Natural killer cell treated with Interleukin-12 subunit alpha and Interleukin-12 subunit beta and Interleukin-15 and Interleukin-18, amount 100 ng/mL, for 72 hours (primary cell): ENCODE measurements around the gene PPP1R1C. TPM values are rescaled to one million over a fixed set of nuclear protein-coding genes. Genes with fewer than 3 reads are reported as not detected.

ENCODE experiments used
- ATAC-seq, 2 donors: fragments of 150-1000 bp; cut with Tn5 transposase in 1 of 2; sonication (Bioruptor Pico), chemical (Tn5 transposase) in 1 of 2; 2 replicates each; pipeline ENCODE4 v1.10.0; 2021
- DNase-seq: peaks from one replicate; pipeline ENCODE4 v3.0.0; 2022; ENCODE audit warnings: low spot score
- H3K27ac Mint-ChIP-seq, 2 donors: 1 replicate in 1 of 2; 2 replicates in 1 of 2; pipeline ENCODE4 v1.8.0; 2022; ENCODE audit warnings: mixed read lengths in 2 of 2, mild to moderate bottlenecking in 1 of 2, moderate library complexity in 1 of 2
- H3K27me3 Mint-ChIP-seq, 2 donors: 1 replicate in 1 of 2; 2 replicates in 1 of 2; pipeline ENCODE4 v1.8.0; 2022; ENCODE audit warnings: mixed read lengths in 2 of 2
- H3K36me3 Mint-ChIP-seq: one replicate; pipeline ENCODE4 v1.8.0; 2022; ENCODE audit warnings: mixed read lengths
- H3K4me1 Mint-ChIP-seq, 2 donors: 1 replicate in 1 of 2; 2 replicates in 1 of 2; pipeline ENCODE4 v1.8.0; 2022; ENCODE audit warnings: low read depth in 2 of 2, mixed read lengths in 2 of 2, mild to moderate bottlenecking in 1 of 2
- H3K4me3 Mint-ChIP-seq: one replicate; pipeline ENCODE4 v1.8.0; 2022; ENCODE audit warnings: mixed read lengths
- H3K9me3 Mint-ChIP-seq: 2 replicates; pipeline ENCODE4 v1.8.0; 2022; ENCODE audit warnings: mixed read lengths
- total RNA-seq, 2 donors: library from RNA; stranded (reverse); gene quantifications; one replicate each; pipeline ENCODE4 v1.2.3, GENCODE V29; 2022

The PPP1R1C gene
- not detected for total RNA-seq

- Mint-ChIP-seq H3K36me3 (no peaks in the 10 kb centered on the region), H3K9me3 (no peaks in the 10 kb centered on the region), H3K27me3 (peaks cover 0 to 12% of the 10 kb centered on the region in 2 donors), H3K4me3 (no peak within 1 kb of the TSS), H3K4me1 (no peaks in the 10 kb centered on the region), H3K27ac (no peak within 1 kb of the TSS)
- DNase-seq (no peak), ATAC-seq (no peak)
Measured at GRCh38 chr2:181985632-181986205, at the start of gene PPP1R1C. Gene PPP1R1C, plus strand, starts transcription at chr2:181985853. Its CDS starts 258 bp downstream, at chr2:181986111.

GRCh38 chr2:181937473-181937872 lies 48.2 kb upstream of the PPP1R1C start:
- H3K4me3 Mint-ChIP-seq = no peak overlapping the region
- ATAC-seq (no peak), DNase-seq (no peak)
- peaks cover 8 to 25% of the 10 kb centered on the region in 2 donors for H3K27me3 Mint-ChIP-seq
- H3K4me1 Mint-ChIP-seq = no peaks in the 10 kb centered on the region
- H3K27ac Mint-ChIP-seq = no peak overlapping the region
- no peaks in the 10 kb centered on the region for H3K9me3 Mint-ChIP-seq
- H3K36me3 Mint-ChIP-seq = no peaks in the 10 kb centered on the region

- peaks cover 17 to 40% of the 10 kb centered on the region in 2 donors for H3K27me3 Mint-ChIP-seq
Measured at GRCh38 chr2:181943411-181944124, 42.1 kb upstream of the PPP1R1C start.

GRCh38 chr2:181944164-181944913 lies 41.3 kb upstream of the PPP1R1C start:
- no peak for DNase-seq
- no peak for ATAC-seq
- Mint-ChIP-seq H3K4me3 (no peak overlapping the region), H3K27me3 (peaks cover 12 to 40% of the 10 kb centered on the region in 2 donors), H3K36me3 (no peaks in the 10 kb centered on the region), H3K4me1 (no peaks in the 10 kb centered on the region), H3K9me3 (no peaks in the 10 kb centered on the region), H3K27ac (no peak overlapping the region)

More at GRCh38 chr2:181943411-181944124, 42.1 kb upstream of the PPP1R1C start:
- Mint-ChIP-seq H3K4me3 (no peak overlapping the region), H3K27ac (no peak overlapping the region), H3K4me1 (no peaks in the 10 kb centered on the region), H3K9me3 (no peaks in the 10 kb centered on the region), H3K36me3 (no peaks in the 10 kb centered on the region)
- DNase-seq = no peak
- ATAC-seq = no peak

- no peak overlapping the region for H3K27ac Mint-ChIP-seq
- peaks cover 12 to 43% of the 10 kb centered on the region in 2 donors for H3K27me3 Mint-ChIP-seq
- H3K36me3 Mint-ChIP-seq = no peaks in the 10 kb centered on the region
- ATAC-seq = no peak
- no peak for DNase-seq
- H3K4me1 Mint-ChIP-seq = no peaks in the 10 kb centered on the region
- H3K9me3 Mint-ChIP-seq = no peaks in the 10 kb centered on the region
- no peak overlapping the region for H3K4me3 Mint-ChIP-seq
Measured at GRCh38 chr2:181944914-181945291, 40.8 kb upstream of the PPP1R1C start.

GRCh38 chr2:181946444-181947127 lies 39.1 kb upstream of the PPP1R1C start:
- H3K27ac Mint-ChIP-seq = no peak overlapping the region
- peaks cover 16 to 41% of the 10 kb centered on the region in 2 donors for H3K27me3 Mint-ChIP-seq
- H3K4me3 Mint-ChIP-seq = no peak overlapping the region
- ATAC-seq (no peak), DNase-seq (no peak)
- H3K36me3 Mint-ChIP-seq = no peaks in the 10 kb centered on the region
- no peaks in the 10 kb centered on the region for H3K4me1 Mint-ChIP-seq
- no peaks in the 10 kb centered on the region for H3K9me3 Mint-ChIP-seq

- DNase-seq (no peak), ATAC-seq (no peak)
- H3K9me3 Mint-ChIP-seq = no peaks in the 10 kb centered on the region
- peaks cover 17 to 43% of the 10 kb centered on the region in 2 donors for H3K27me3 Mint-ChIP-seq
- H3K4me1 Mint-ChIP-seq = no peaks in the 10 kb centered on the region
- H3K27ac Mint-ChIP-seq = no peak overlapping the region
- no peaks in the 10 kb centered on the region for H3K36me3 Mint-ChIP-seq
- no peak overlapping the region for H3K4me3 Mint-ChIP-seq
Measured at GRCh38 chr2:181947273-181947672, 38.4 kb upstream of the PPP1R1C start.

GRCh38 chr2:181948227-181948626 lies 37.4 kb upstream of the PPP1R1C start:
- H3K27me3 Mint-ChIP-seq = peaks cover 17 to 43% of the 10 kb centered on the region in 2 donors
- H3K9me3 Mint-ChIP-seq = no peaks in the 10 kb centered on the region
- ATAC-seq (no peak), DNase-seq (no peak)
- no peaks in the 10 kb centered on the region for H3K4me1 Mint-ChIP-seq
- H3K4me3 Mint-ChIP-seq = no peak overlapping the region
- no peak overlapping the region for H3K27ac Mint-ChIP-seq
- H3K36me3 Mint-ChIP-seq = no peaks in the 10 kb centered on the region

- no peak overlapping the region for H3K27ac Mint-ChIP-seq
- ATAC-seq = no peak
- peaks cover 21 to 41% of the 10 kb centered on the region in 2 donors for H3K27me3 Mint-ChIP-seq
- H3K4me1 Mint-ChIP-seq = peaks cover 0 to 4% of the 10 kb centered on the region in 2 donors
- H3K9me3 Mint-ChIP-seq = no peaks in the 10 kb centered on the region
- H3K4me3 Mint-ChIP-seq = no peak overlapping the region
- no peaks in the 10 kb centered on the region for H3K36me3 Mint-ChIP-seq
- DNase-seq = no peak
Measured at GRCh38 chr2:181949047-181949446, 36.6 kb upstream of the PPP1R1C start.

GRCh38 chr2:181952404-181953226 lies 33.0 kb upstream of the PPP1R1C start:
- Mint-ChIP-seq H3K27me3 (peaks cover 14 to 31% of the 10 kb centered on the region in 2 donors), H3K4me3 (no peak overlapping the region), H3K9me3 (no peaks in the 10 kb centered on the region), H3K4me1 (peaks cover 0 to 12% of the 10 kb centered on the region in 2 donors), H3K27ac (no peak overlapping the region), H3K36me3 (no peaks in the 10 kb centered on the region)
- DNase-seq = no peak
- no peak for ATAC-seq

GRCh38 chr2:181953881-181954537 lies 31.6 kb upstream of the PPP1R1C start:
- no peak overlapping the region for H3K27ac Mint-ChIP-seq
- peaks cover 14 to 23% of the 10 kb centered on the region in 2 donors for H3K27me3 Mint-ChIP-seq
- no peaks in the 10 kb centered on the region for H3K36me3 Mint-ChIP-seq
- H3K4me3 Mint-ChIP-seq = peak overlapping the region; percentile 14
- H3K4me1 Mint-ChIP-seq = peaks cover 0 to 12% of the 10 kb centered on the region in 2 donors
- no peaks in the 10 kb centered on the region for H3K9me3 Mint-ChIP-seq
- ATAC-seq (peak; percentile 36 to 59), DNase-seq (peak; percentile 70)

- Mint-ChIP-seq H3K27me3 (peaks cover 12 to 18% of the 10 kb centered on the region in 2 donors), H3K4me3 (peak overlapping the region; percentile 14), H3K36me3 (no peaks in the 10 kb centered on the region), H3K4me1 (peaks cover 0 to 12% of the 10 kb centered on the region in 2 donors), H3K27ac (no peak overlapping the region), H3K9me3 (no peaks in the 10 kb centered on the region)
- DNase-seq (no peak), ATAC-seq (no peak)
Measured at GRCh38 chr2:181954538-181954883, 31.1 kb upstream of the PPP1R1C start.
